Activated CD4-positive, alpha-beta T cell treated with anti-CD3 and anti-CD28 coated beads, Interleukin-2, Interleukin-6, amounts not matched to agents 100 ng/mL and 50 ng/mL, durations not matched to agents 16 hours and 8 hours (primary cell): Measurements from ENCODE around the gene LRP1B.

Experiments
- DNase-seq: peaks from one replicate; pipeline ENCODE4 v3.0.0-alpha.2; 2020

Gene LRP1B

DNA sequence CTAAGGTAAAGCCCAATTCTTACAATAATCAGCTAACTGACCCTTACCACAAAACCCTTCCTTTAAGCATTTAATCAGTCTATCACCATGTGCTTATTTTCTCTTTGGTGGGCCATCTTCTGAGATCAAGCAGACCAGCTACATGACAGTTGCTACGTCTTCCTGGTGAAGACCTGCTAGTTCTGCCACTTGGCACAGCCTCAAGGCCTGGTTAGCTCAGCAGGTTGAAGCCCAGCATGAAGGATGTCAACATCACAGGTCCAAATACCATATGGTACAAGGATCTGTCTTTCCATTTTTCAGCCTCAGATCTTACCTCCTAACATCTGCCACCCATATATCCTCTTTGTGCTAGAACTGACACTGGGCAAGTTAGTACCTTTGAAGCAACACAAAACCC lies 636.9 kb downstream of the LRP1B start:
- no peak for DNase-seq

DNA sequence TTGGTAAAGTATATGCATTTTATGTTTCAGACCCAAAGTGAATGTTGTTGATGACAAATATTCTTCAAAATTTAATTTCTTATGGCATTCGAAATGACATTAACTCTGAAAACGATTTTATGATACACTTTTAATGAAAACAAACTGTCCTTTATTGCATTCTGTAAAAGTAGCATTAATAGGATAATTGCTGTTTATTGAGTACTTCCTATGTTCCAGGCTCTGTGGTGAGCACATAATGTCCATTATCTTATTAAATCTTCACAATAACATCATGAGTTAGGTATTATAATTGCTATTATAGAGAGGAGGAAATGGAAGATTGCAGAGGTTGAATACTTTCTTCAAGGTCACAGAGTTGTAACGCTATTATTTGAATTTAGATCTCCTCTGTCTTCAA lies 638.0 kb downstream of the LRP1B start:
- no peak for DNase-seq

DNA sequence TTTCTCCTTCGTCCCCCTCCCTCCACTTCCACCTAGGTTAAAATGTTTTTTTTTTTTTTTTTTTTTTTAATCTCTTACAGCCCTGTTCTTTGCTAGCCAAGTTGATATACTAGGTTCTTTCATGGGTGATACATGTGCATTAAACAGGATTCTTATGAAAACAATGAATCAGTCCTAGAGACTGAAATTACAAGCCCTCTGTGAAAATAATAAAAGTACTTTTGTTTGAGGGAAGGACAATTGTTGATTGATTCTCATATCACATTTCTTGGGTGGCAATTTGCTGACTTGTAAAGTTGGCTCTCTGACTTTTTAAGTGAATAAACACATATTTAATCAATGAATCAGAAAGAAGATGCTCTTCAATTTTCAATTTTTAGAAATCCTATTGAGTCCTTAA lies 639.9 kb downstream of the LRP1B start:
- no peak for DNase-seq

DNA sequence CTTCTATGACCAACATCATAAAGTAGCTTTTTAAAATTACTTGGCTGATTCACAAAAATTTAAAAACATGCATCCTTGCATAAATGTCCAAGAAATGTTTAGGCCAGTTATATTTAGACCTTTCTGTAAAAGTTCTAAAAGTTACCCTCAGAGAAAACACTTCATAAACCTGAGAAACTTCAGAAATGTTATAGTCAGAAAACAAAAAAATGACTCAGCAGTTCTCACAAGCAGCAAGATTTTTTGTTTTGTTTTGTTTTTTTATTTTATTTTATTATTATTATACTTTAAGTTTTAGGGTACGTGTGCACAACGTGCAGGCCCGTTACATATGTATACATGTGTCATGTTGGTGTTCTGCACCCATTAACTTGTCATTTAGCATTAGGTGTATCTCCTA lies 648.1 kb downstream of the LRP1B start:
- no peak for DNase-seq

DNA sequence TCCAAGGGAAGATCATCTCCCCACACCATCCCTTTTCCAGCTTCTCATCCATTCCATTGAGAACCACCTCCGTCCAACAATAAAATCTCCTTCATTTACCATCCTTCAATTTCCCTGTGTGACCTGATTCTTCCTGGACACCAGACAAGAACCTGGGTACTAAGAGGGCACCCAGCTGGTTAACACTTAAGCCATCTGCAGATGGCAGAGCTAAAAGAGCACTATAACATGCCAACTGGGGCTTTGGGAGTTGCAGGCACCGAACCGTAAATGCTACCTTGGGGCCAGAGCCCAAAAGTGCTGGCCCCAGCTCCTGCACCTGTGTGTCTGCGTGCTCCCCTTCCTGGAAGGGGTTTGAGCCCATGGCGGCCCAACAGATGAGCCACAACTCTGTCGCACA lies 655.0 kb downstream of the LRP1B start:
- DNase-seq: no peak

DNA sequence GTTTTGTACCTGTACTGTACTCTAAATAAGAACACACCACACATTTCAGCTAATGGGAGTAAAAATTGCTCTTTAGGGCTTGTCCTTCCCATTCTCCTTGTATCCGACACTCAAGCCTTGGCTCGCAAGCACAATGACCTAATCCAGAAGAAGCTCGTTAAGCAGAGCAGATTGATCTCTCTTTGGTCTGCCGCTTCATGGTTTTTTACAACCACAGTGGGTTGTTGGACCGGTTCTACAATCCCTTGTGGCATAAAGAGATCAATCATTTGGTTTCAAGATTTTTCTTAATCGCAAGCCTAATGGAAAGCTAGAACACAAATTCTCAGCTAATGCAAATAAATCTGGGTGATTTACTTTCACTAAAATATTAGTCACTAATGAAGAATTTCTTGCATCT lies 662.1 kb downstream of the LRP1B start:
- no peak for DNase-seq

DNA sequence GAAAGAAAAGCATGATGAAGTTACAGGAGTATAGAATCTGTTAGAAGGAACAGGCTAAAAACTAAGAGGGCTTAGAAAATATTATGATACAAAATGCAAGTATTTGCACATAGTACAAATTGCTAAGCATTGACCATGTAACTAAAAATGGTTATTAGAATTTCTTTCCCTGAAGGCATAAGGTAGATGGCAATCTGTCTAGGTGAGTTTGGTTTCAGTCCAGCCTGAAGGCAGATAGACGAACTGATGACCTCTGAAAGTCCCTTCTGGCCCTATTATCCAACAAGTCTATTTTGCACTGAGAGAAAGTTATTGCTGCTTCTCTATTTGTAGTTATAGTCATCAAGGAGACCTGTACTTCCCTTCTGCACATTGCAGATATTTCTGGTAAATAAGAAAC lies 663.5 kb downstream of the LRP1B start:
- no peak for DNase-seq

DNA sequence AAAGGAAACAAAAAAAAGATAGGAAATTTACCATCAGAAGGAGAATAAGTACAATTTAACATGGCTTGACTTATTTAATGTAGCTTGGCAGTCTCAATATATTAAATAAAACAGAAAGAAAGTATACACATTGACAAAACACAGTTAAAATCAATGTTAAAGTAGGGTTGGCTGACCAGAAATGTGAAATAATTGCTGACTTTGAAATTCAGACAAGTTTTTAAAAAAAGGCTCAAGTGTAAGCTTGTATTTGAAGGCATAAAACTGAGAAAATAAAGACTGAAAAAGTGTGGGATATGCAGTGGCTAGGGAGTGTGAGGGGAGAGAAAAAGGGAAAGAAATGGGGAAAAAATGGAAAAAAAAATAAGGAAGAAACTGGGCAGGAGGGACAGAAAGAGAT lies 665.8 kb downstream of the LRP1B start:
- no peak for DNase-seq

DNA sequence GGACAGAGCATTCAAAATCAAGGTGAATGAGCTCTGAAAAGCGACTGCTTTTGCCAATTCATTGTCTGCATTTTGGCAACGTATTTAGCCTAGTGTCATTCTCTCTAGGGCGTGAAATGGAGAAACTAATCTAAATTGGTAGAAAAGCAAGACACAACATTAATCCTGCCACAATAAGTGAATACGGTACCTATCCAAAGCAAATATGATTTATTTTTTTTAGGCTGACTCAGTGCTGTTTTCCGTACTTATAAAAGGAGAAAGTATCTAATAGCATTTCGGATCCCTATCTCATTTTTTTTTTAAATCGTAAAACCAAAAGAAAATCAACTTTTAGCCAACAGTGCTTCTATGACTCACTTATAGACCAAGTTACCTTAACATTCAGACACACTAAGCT lies 672.5 kb downstream of the LRP1B start:
- no peak for DNase-seq

DNA sequence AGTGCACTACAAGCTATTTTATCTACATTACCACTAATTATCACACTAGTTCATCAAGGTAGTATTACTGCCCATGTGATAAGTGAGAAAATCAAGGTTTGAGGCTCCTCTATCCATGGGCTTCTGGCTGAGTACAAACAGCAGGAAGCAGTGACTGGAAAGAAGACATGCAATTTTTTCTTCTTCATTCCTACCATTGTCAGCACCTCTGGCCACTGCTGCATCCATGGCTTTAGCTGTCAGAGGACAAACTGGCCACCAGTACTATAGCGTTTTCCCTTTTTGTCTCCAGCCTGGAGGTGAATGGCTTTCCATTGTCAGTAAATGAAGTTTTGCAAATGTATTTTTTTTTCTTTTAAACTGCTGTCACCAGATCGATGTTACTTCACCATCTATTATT lies 674.9 kb downstream of the LRP1B start:
- no peak for DNase-seq

DNA sequence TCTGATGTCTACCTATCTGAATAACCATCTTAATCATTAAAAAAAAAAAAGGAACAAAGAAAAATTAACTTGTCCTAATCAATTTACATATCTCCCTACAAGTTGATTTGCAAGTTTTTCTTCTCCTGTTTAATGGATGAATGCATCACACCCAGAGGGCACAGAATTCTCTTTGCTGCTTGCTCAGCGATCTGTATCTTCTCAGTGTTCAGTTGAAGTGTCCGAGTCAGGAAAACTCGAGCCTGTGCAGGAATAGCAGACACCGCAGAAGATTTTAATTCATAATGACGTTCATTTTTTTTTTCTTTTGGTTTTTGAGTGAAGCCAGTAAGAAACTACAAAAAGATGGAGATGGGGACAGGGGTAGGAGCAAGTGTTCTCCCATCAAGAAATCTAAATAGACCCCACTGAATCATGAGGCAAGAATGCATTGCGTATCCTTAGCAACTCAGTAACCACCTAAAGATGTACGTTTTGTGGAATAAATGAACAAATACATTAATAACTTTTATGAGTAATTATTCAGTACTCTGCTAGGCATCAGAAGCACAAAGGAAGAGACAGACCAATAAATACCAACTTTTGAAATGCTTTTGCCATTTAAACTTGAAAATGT lies 675.5 kb downstream of the LRP1B start:
- DNase-seq: no peak

DNA sequence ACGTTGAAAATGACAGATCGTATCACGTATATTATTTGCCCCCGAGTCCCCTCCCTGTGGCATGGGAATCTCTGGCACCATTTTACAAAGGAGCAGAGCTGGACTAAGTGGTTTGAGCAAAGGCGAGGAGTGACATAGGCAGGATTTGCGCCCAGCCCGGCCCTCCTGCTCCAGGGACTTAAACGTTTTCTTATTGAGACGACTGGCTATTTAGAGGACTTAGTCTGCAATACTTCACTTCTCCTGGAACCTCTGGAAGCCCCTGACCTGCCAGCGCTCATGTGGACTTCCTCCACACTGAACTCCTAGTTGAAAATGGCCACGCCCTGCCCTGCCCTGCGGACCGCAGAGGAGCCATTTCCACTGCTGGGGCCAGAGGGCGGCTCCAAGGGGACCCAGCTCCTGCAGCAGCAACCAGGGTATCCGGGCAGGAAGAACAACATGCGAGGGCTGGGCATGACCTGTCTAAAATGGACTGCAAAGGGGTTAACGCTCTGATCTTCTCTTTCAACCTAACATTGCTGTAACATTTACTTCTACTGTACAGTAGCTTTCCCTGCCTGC lies 690.7 kb downstream of the LRP1B start:
- no peak for DNase-seq

DNA sequence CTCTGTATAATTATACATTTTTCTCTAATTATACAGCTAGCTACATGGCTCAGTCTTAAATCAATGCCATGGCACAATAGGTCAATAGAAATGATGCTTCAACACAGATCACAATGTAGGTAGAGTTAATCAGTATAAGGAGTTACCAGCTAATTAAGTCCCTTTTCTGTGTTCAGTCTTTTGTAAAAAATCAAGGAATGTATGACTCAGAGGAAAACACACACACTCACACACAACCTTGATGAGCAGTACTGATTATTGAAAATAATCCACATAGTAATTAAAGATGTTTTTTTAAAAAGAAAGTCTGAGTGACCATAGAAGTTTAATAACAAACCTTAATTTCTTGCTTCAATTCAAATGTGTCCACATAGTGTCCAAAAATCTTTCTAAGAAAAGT lies 691.3 kb downstream of the LRP1B start:
- no peak for DNase-seq

DNA sequence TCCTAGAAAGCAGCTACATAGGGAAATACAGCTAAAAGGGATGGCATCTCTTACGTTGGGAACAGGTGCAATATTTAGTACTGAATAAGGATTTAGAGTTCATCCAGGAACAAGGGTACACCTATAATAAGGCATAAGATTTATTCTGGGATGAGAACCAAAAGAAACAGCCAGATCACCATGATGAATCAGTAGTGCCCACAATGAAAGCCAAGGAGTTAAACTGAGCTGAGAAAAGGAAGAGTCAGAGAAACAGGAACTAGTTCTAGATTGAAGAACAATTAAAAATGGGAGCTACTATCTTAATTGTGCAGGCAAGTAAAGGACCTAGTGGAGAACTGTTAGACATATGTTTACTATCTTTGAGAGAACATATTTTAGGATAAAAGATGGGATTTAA lies 692.3 kb downstream of the LRP1B start:
- DNase-seq: no peak

DNA sequence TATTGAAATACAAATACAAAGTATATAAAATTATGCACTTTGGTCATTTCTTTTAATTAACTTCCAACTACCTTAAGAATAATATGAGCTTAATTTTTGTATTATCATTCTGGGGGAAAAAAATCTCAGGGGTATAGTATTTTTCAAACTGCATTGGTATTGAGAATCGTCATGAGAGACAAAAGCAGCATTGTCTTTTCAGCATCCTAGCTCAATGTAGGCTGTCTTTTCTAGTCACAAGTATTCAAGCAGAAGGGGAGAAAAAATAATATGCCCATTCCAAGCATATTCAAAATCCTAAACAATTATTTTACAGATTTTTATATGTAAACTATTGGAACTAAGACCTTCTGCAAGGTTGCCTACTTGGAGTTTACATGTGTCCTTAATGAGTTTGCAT lies 693.3 kb downstream of the LRP1B start:
- DNase-seq: no peak

DNA sequence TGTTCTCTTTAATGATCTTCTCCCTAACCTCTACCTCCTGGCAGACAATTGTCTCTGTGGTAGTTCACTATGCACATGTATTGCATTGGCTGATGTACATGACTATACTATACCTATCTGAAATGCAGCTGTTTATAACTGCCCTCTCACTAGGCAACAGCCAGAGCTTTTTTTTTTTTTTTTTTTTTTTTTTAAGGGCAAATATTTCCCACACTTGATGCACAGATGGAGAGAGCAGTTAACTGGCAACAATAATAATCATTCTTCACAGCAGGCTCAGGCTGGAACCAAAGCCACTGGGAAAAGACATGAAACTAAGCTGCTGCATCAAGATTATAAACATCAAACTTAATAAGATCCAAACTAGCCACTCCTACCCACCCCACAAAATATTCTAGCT lies 707.7 kb downstream of the LRP1B start:
- no peak for DNase-seq

DNA sequence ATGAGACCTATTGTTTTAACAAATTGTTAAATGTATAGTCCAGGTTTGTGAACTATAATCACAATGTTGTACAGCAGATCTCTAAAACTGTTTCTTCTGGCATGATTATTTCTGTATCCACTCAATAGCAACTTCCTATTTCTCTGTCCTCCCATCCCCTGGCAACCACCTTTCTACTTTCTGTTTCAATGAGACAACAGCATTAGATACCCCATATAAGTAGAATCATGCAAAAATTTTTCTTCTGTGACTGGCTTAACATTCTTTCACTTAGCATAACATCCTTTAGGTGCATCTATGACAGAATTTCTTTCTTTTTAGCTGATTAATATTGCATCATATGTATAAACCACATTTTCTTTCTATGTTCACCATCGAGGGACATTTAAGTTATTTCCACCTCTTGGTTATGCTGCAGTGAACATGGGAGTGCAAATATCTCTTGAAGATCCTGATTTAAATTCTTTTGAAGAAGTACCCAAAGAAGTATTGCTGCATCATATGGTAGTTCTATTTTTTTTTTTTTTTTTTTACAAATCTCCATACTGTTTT lies 713.5 kb downstream of the LRP1B start:
- DNase-seq: no peak

DNA sequence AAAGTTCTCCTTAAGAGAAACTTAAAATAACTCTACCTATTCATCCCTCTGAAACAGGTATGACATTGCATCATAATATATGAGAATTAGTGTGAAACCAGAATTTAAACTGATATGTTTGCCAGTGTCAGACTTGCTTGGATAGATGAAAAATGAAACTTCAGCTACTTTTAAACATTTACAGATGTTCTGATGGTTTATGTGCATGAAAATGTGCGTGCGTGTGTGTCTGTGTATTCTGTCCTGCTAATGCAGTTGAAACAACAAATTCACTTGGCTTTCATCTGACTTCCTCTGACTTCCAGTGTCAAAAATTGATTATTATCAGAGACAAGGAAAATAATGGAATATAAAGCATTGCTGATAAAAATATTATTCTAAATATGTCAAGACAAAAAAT lies 719.4 kb downstream of the LRP1B start:
- DNase-seq: no peak

DNA sequence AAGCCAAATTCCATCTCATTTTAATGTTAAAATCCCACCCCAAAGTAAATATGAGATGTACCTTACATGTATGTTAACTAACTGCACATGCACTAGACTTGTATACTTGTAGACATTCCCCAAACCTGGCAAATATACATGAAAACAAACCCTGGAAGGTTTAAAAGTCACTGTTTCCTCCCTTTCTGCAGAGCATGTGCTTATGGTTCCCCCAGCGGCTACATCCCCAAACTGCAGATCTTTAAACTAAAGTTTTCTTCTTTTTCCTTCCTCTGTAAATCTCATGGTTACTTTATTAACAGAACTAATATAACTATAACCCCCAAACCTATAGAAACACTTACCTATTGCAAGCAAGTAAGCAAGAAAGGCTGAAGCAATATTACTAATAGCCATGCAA lies 731.5 kb downstream of the LRP1B start:
- no peak for DNase-seq

DNA sequence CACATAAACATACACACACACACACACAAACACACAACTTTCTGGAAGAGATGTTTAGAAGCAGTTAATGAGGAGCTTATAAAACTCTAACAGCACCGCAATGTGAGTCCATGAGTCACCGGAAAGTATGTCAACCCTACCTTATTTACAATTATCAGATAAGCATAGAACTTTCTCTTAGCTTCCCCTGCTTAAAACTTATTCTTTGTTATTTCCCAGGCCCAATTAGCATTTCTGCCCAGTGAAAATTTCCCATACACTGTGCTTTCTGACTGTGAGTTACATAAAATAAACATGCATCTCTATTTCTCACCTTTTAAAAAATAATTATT lies 737.6 kb downstream of the LRP1B start:
- no peak for DNase-seq

DNA sequence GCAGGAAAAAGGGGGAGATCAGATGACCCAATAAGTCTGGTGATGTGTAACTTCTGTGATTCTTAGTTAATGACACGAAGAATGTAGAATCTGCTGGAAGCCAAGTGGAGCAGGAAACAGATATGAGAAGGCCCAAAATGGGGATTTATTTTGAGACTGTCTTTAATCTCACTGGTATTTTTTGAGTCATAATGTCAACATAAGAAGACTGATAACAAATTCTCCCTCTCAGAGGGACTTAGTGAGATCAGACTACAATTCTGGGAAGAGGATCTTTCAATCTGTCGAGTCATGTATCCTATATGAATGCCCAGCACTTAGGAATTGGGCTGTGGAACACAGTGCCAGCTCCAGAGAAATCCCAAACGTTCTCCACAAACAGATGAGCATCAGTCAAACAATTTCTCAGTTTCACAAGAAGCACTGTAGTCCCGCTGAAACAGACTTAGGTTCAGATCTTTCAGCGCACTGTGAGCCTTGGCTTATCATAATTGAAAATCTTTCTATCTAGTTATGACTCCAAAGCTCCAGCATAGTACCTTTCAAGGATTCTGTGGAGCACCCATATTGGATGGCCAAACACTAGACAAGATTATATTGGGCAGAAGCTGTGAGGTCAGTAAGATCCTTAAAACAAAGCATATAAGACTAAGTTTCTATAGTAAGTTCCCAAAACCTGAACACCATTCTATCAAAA lies 738.2 kb downstream of the LRP1B start:
- no peak for DNase-seq

DNA sequence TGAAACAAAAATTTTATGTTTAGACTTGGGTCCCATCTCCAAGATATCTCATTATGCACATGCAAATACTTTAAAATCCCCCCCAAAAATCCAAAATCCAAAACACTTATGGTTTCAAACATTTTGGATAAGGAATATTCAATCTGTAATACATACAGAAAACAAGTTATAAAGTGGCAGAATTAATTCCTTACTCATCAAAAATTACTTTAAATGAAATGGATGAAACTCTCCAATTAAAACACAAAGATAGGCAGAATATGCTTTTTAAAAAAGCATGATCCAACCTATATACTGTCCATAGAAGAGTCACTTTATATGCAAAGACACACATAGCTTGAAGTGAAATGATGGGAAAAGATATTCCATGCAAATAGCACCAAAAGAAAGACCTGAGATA lies 744.6 kb downstream of the LRP1B start:
- no peak for DNase-seq

DNA sequence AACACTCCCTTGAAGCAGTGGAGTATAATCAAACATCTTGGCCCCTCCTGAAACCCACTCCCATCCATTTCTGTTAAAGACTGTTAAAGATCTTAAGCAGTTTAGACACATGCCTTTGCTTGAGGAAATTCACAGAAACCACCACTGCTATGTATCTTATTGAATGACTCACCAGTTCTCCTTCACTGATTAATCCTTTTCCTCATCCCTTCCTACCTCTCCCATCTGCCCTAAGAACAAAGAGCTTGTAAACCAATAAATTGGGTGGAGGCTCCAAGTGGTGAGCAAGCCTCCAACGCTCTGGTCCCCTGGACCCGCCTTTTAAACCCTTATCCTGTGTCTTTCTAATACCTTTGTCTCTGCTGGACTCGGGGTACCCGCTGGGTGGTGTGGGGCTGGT lies 746.1 kb downstream of the LRP1B start:
- DNase-seq: no peak

DNA sequence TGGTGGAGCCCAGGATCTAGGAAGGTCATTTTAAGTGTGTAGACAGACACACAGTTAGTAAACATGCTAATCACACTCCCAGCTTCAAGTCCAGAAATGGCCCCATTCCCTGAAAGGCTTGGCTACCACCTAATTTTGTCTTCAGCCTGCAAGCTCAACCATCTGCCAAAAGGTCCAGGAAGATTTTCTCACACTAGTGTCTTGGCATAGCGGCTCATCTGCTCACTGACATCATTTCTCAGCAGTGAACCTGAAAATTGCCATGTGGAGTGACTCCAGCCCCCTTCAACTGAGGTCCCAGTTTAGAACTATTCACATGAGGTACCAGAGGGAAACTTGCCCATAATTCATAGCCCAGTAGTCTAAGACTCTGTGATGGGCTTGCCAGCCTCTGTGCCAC lies 748.9 kb downstream of the LRP1B start:
- DNase-seq: no peak
